DOHH2 (cell line): Measurements from ENCODE around the gene C2CD3.

Source experiments
- H3F3A ChIP-seq: fragments of 200-600 bp; sonication (generic), shearing (Covaris generic); 2 replicates; pipeline ENCODE4 v1.6.0; 2016; ENCODE audit warnings: antibody characterized with exemption, mild to moderate bottlenecking; ENCODE audit not compliant: control insufficient read depth, insufficient read depth
- H3K27ac ChIP-seq: fragments of 200-600 bp; sonication (generic); 2 replicates; pipeline ENCODE4 v1.5.1; 2014; ENCODE audit warnings: low read depth, mild to moderate bottlenecking, low read length, moderate library complexity
- H3K27me3 ChIP-seq: fragments of 200-600 bp; sonication (generic); 2 replicates; pipeline ENCODE4 v1.6.1; 2014; ENCODE audit warnings: mild to moderate bottlenecking, low read length, mixed read lengths; ENCODE audit not compliant: control insufficient read depth
- H3K36me3 ChIP-seq: fragments of 200-600 bp; sonication (generic); 2 replicates; pipeline ENCODE4 v1.6.1; 2014; ENCODE audit warnings: mild to moderate bottlenecking, low read length, moderate library complexity, mixed read lengths; ENCODE audit not compliant: control insufficient read depth
- H3K4me1 ChIP-seq: fragments of 200-600 bp; sonication (generic); 2 replicates; pipeline ENCODE4 v1.6.1; 2014; ENCODE audit warnings: mild to moderate bottlenecking, low read length, mixed read lengths; ENCODE audit not compliant: control insufficient read depth
- H3K4me2 ChIP-seq: fragments of 200-600 bp; sonication (generic); 2 replicates; pipeline ENCODE4 v1.6.0; 2014; ENCODE audit warnings: mild to moderate bottlenecking, low read length, moderate library complexity
- H3K4me3 ChIP-seq: fragments of 200-600 bp; sonication (generic); 2 replicates; pipeline ENCODE4 v1.5.1; 2014; ENCODE audit warnings: mild to moderate bottlenecking, low read length, mixed read lengths
- H3K79me2 ChIP-seq: fragments of 200-600 bp; sonication (generic); 2 replicates; pipeline ENCODE4 v1.6.1; 2014; ENCODE audit warnings: mild to moderate bottlenecking, low read length, mixed read lengths; ENCODE audit not compliant: control insufficient read depth
- H3K9me2 ChIP-seq: fragments of 200-600 bp; sonication (generic); replicated peaks from 2 replicates; pipeline ENCODE4 v1.6.1; 2014; ENCODE audit warnings: mild to moderate bottlenecking, low read length, mixed read lengths; ENCODE audit not compliant: control insufficient read depth
- H3K9me3 ChIP-seq: fragments of 200-600 bp; sonication (generic); 2 replicates; pipeline ENCODE4 v1.6.1; 2014; ENCODE audit warnings: antibody characterized with exemption, low read length, mixed read lengths; ENCODE audit not compliant: control insufficient read depth, insufficient read depth
- H4K20me1 ChIP-seq: fragments of 200-600 bp; sonication (generic); 2 replicates; pipeline ENCODE4 v1.6.0; 2014; ENCODE audit warnings: low read depth, mild to moderate bottlenecking, antibody characterized with exemption, low read length, moderate library complexity; ENCODE audit not compliant: control insufficient read depth, insufficient read depth
- CTCF ChIP-seq: fragments of 200-600 bp; sonication (generic); IDR thresholded peaks from one replicate; pipeline ENCODE4 v1.5.1; 2014; ENCODE audit warnings: antibody characterized with exemption, mild to moderate bottlenecking, low read depth, low read length; ENCODE audit not compliant: poor library complexity, severe bottlenecking
- EZH2phosphoT487 ChIP-seq: fragments of 200-600 bp; sonication (generic); IDR thresholded peaks from 2 replicates; pipeline ENCODE4 v1.6.1; 2017; ENCODE audit warnings: borderline replicate concordance, mild to moderate bottlenecking, antibody characterized with exemption, low read length, moderate library complexity, mixed read lengths

Gene C2CD3

GRCh38 chr11:74030723-74031676 is 139.8 kb downstream of the C2CD3 start:
- TF ChIP-seq CTCF, result no peak
- no peak for TF ChIP-seq EZH2phosphoT487
- Histone ChIP-seq H3K27ac (no peak overlapping the region), H3K4me3 (no peak overlapping the region), H3K4me2 (no peak overlapping the region), H3K36me3 (peaks cover 46% of the 10 kb centered on the region), H3K27me3 (no peaks in the 10 kb centered on the region), H4K20me1 (no peaks in the 10 kb centered on the region), H3F3A (no peaks in the 10 kb centered on the region), H3K4me1 (no peaks in the 10 kb centered on the region), H3K79me2 (no peaks in the 10 kb centered on the region), H3K9me3 (no peaks in the 10 kb centered on the region), H3K9me2 (no peaks in the 10 kb centered on the region)

- H3K36me3 ChIP-seq, result peaks cover 3% of the 10 kb centered on the region; the same call in 1 of the 2 replicates
- H3K27me3 ChIP-seq, result no peaks in the 10 kb centered on the region
- H3K4me2 ChIP-seq, result no peak overlapping the region
- H3K4me1 ChIP-seq, result peaks cover 46% of the 10 kb centered on the region
- H3K9me2 ChIP-seq, result no peaks in the 10 kb centered on the region
- no peak for TF ChIP-seq EZH2phosphoT487
- TF ChIP-seq CTCF, result no peak
- H3K9me3 ChIP-seq, result no peaks in the 10 kb centered on the region
- no peak overlapping the region for H3K4me3 ChIP-seq
- no peaks in the 10 kb centered on the region for H4K20me1 ChIP-seq
- no peak overlapping the region for H3K27ac ChIP-seq
- no peaks in the 10 kb centered on the region for H3F3A ChIP-seq
- H3K79me2 ChIP-seq, result no peaks in the 10 kb centered on the region
Observed at GRCh38 chr11:74025467-74026166, 145.2 kb downstream of the C2CD3 start.

DNA sequence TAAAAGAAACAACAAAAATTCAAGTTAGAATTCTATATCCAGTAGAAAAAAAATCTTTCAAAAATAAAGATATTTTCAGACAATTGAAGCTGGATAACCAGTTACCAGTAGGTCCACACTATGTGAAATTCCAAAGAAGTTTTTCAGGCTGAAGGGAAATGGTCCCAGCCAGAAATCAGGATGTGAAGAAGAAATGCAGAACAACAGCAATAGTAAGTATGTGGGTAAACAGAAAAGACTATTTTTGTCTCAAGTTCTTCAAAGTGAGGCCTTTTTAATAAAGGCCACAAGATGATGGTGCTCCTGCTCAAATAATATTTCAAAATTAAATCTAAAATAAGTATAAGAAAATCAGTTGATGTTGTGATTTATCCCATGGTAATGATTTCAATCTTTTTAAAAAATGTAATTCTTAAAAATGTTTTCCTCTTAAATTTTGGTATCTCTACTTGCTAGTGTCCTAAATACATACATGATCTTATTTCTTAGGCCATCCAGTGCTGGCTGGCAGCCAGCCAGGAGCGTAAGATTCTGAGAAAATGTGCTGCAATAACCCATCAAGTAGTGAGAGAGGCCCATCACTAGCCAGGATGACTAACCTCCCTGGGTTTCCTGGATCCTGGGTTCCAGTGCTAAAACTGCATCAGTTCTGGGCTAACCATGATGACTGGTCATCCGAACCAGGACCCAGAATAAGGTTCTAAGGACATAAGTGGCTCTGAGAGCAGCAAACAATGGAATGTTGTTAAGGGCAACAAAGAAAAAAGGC is 146.4 kb downstream of the C2CD3 start:
- H3K27ac ChIP-seq, result no peak overlapping the region
- H3K27me3 ChIP-seq, result no peaks in the 10 kb centered on the region
- no peaks in the 10 kb centered on the region for H3K79me2 ChIP-seq
- H3F3A ChIP-seq, result no peaks in the 10 kb centered on the region
- H3K4me2 ChIP-seq, result peak overlapping the region; percentile 20; the same call in 1 of the 2 replicates
- no peaks in the 10 kb centered on the region for H3K9me3 ChIP-seq
- H3K9me2 ChIP-seq, result no peaks in the 10 kb centered on the region
- no peak overlapping the region for H3K4me3 ChIP-seq
- no peaks in the 10 kb centered on the region for H4K20me1 ChIP-seq
- H3K36me3 ChIP-seq, result peaks cover 11% of the 10 kb centered on the region; the same call in 1 of the 2 replicates
- TF ChIP-seq EZH2phosphoT487 (no peak), CTCF (no peak)
- peaks cover 57% of the 10 kb centered on the region for H3K4me1 ChIP-seq
